Stimulated activated CD4-positive, alpha-beta T cell treated with anti-CD3 and anti-CD28 coated beads, TNF-alpha, amount 100 ng/mL, for 4 hours (primary cell): ENCODE data around the gene KIF3B.
"Not testable (repeated sequence)": the region's sequence is repeated elsewhere in the genome, so short reads cannot be mapped to it uniquely, and the experiment has no call there.

Source experiments
- DNase-seq, 3 experiments: peaks; one replicate each; pipeline ENCODE4 v3.0.0-alpha.2; 2020; ENCODE audit warnings: low read depth in 3 of 3

The KIF3B gene

DNA sequence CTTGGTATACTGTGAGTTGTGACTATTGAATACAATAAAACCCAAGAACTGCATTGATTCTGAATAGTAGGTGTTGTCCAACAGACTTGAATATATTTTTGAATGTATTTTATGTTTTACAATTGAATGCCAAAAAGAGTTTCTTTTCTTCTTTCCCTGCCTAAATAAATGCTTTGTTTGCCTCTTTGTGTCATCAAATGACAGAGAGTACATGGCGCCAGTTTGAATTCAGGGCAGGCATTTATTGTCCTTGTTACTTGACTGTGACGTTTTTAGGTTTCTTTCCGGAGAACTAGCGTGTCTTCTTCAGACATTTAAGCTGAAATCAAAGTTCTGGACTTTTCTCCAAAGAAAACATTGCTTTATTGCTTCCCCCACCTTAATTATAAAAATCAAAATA, 16.6 kb downstream of the KIF3B start:
- DNase-seq = no peak

DNA sequence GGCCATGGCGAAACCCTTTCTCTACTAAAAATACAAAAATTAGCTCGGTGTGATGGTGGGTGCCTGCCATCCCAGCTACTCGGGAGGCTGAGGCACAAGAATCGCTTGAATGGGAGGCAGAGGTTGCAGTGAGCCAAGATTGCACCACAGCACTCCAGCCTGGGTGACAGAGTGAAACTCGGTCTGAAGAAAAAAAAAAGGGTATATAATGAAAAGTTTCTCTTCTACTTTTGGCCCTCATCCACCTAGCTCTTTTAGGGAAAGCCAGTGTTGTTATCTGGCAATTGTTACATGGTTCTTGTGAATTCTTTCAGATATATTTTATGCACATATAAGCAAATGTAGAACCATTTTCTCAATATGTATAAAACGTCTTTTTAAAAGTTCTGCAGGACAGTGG, 19.0 kb downstream of the KIF3B start:
- no peak for DNase-seq

DNA sequence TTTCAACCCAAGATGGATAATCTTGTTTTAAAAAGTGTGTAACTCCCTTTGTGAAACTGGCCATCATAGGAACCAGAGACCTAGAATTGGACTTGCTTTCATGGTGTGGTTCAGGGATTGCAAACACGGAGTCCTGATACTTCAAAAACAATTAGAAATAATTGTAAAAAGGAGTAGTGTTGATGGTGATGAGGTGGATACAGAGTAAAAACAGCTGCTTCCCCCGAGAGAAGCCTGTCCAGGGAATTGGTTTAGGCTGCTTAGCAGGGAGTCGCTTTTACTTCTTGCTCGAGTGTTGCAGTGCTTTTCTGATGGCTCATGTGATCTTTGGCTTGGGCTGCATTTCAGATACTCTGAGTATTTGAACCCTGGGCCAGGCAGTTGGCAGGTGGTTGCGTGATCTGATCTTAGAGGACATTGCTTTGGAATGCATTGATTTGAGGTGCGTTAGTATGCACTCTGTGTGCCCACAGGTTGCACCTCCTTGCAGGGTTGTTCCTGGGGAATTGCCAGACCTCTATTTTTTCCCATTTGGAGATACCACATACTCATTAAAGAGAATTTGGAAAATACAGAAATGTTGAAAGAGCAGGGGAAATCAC, 19.5 kb downstream of the KIF3B start:
- no peak for DNase-seq

DNA sequence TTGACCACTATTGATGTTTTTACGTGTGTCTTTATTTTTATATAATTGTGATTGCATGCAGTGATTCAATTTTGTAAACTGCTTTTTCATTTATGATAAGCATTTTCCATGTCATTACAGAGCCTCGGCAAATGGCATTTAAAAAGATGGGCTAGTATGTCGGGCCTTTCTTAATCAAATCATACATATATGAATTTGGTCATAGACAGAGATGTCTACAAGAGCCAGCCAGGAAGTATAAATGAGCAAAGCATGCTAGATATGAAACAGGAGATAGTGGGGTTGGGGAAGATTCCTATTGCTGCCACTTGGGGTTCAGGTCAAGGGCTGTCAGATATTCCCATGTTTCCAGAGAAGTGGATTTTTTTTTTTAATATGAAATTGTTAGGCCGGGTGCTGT, 20.0 kb downstream of the KIF3B start:
- no peak for DNase-seq

DNA sequence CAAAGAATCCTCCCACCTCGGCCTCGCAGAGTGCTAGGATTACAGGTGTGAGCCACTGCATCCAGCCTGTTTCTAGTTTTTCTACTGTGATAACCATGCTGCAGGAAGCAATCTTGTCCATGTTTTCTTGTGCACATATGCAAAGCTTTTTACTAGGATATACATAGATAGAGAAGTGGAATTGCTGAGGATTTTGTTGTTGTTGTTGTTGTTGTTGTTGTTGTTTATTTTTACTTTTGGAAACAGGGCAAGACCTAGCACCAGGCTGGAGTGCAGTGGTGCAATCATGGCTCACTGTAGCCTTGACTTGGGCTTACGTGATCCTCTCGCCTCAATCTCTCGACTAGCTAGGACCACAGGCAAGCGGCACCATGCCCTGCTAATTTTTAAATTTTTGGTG, 23.2 kb downstream of the KIF3B start:
- DNase-seq = no peak

DNA sequence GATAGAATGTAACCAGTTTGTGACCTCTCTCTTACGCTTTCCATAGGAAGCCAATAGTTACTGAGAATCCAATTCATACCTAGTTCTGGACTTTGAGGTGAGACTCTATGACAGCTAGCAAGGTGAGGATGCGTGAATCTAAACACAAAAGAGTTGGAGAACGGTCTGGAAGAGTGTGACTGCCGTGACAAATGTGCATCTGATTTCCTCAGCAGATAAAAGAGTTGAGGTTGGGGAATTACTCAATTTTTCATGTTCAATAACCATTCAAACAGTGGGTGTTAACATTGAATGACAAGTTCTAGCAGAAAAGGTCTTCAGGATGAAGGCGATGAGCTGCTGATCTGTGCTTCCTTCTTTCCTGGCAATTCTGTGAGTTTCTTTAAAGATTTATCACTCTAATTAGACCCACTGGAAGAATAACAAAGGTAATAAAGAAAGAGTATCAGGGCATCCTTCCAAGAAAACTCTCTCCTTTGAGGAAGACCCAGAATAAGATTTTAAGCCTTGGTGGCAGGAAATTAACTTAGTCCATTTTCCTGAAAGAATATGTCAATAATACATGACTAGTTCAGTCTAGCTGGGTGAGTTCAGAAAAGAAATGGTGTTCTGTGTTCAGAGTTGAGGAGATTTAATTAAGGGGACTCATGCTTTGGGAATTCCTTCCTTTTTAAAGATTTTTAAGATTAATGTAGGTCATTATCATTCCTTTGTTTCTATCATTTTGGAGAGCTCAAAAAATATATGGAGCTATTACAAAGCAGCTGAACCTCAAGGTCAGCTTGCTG, 24.5 kb downstream of the KIF3B start:
- no peak for DNase-seq

DNA sequence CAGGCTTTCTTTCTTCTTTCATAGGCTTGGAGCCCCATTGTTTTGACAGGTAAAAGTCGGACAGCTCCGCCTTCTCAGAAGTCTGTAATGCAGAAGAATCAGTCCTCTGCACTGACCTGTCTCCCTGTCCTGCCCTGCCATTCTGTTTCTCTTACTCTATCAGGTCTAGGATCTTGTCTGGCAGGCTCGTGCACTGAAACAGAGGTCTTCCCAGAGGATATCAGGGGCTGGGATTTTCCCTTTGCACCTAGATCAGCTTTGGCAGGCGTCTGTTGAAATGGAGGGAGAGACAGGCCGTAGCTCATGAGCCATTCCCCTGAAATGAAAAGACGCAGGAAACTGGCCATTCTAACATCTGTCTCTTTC, 25.0 kb downstream of the KIF3B start:
- no peak for DNase-seq

DNA sequence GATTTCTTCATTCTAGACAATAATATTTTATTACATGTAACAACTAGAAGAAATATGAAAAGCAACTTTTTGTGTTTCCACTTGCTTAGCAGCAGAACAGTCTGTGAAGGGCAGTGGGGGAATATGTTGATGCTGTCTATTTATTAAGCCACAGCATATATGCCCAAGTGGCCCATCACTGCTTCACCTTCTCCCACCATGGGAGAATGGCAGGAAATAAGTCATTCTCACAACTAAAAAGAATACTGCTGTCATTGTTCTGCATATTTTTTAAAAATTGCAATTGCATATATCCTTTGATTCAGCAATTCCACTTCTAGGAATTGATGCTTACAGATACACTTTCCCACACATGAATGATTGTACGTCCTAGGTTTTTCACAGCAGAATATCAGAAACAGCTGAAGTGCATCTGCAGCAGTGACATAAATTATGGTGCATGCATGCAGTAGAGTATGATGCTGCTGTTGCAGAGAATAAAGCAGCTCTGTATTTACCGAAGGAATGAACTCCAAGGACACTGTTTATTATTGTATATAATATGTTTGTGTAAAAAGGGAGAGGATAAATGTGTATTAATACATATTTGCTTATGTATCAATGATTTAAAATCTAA, 26.8 kb downstream of the KIF3B start:
- DNase-seq = no peak

DNA sequence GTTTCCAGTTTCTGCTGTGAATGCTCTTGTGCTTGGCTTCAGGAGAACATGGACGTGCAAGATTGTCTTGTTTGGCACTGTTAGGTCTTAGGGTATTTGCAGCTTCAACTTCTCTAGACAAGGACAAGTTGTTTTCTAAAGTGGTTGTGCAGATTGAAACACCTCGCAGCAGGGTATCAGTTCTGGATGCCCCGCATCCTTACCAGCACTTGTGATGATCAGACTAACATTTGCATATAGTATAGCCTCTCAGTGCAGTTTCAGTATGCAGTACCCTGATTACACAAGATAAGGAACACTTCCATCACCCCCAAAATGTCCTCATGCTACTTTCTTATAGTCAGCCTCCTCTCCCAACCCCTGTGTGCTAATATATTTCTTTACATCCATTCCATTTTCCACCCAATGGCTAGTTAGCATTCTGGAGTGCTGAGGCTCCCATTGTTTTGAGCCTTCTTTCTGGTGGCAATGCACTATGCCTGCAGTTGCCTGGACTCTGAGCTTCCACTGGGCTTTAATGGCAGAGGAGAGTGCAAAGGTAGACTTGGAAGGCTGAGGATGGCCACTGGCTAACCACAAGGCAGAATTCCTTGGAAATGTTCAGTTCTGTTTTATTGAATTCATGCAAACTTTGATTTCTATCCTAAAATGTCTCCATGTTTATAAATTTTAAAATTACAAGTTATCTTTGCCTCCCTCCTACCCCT, 35.4 kb downstream of the KIF3B start:
- no peak for DNase-seq

DNA sequence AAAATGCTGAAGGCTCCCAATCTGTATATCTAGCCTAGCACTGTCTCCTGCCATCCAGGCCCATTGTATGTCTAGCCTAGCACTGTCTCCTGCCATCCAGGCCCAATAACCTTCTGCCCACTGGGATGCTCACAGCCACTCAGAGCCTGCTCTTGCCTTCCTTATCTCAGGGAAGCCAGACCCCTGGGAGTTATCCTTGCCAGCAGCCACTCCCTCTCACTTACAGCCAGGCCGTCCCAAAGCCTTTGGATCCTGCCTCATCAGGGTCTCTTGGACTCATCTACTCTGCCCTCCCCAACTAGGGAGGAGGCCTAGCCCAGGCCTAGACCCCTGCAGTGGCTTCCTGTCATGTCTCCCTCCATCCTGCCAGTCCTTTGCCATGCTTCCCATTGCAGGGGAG, 37.3 kb downstream of the KIF3B start:
- DNase-seq = no peak

DNA sequence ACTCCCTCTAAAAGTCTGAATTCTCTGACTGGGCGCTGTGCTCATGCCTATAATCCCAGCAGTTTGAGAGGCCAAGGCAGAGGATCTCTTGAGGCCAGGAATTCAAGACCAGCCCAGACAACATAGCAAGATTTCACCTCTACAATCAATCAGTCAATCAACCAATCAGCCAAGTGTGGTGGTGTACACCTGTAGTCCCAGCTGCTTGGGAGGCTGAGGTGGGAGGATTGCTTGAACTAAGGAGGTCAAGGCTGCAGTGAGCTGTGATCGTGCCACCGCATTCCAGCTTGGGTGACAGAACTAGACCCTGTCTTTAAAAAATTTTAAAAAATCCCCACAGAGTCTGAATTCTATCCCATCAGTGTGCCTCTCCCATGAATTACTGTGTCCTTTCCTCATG, 37.9 kb downstream of the KIF3B start:
- no peak for DNase-seq

DNA sequence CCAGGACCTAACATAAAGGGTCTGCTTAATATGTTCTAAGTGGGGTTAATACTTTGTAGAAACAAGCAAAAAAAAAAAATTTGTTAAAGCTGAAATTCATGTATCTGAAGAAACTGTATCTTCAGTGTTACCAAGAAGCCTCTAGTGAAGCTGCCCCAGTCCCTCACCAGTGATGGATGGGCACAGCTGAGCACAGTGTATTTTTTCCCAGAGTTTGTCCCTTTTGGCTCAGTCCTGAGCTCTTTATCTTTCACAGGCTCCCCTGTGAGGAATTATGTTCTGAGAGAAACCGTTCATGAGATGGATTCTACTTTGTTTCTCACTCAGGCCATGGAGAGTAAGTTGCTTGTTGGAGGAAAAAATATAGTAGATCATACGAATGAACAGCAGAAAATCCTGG, 38.4 kb downstream of the KIF3B start:
- no peak for DNase-seq

DNA sequence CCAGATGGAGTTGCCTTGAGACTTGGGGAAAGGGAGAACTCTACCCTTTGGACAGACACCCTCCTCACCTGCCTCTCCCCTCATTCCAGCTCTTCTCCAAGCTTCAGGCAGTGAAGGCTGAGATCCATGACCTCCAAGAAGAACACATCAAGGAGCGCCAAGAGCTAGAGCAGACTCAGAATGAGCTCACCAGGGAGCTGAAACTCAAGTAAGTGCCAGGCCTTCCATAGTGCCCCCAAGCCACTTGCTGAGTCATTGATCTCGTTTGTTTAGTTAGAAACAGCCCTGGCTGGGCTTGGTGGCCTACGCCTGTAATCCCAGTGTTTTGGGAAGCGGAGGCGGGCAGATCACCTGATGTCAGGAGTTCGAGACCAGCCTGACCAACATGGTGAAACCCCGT, 39.2 kb downstream of the KIF3B start:
- DNase-seq = no peak

DNA sequence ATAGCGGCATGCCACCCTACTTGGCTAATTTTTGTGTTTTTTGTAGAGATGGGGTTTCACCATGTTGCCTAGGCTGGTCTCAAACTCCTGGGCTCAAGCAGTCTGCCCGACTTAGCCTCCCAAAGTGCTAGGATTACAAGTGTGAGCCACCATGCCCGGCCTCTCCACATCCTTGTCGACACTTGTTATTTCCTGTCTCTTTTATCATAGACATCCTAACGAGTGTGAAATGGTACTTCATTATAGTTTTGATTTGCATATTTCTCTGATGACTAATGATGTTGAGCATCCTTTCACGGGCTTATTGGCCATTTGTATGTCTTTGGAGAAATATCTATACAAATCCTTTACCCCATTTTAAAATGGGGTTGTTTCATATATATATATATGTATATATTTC, 41.6 kb downstream of the KIF3B start:
- no peak for DNase-seq

DNA sequence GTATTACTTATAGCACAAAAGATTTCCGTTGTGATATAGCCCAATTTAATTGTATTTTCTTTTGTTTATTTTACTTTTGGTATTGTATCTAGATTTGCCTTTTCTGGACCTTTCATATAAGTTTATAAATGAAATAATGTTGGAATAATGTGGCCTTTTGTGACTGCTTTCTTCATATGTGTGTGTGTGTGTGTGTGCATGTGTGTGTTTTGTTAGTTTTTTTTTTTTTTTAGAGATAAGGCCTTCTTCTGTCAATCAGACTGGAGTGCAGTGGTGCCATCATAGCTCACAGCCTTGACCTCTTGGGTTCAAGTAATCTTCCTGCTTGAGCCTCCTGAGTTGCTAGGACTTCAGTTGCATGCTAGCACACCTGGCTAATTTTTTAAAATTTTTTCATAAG, 42.9 kb downstream of the KIF3B start:
- DNase-seq = no peak

DNA sequence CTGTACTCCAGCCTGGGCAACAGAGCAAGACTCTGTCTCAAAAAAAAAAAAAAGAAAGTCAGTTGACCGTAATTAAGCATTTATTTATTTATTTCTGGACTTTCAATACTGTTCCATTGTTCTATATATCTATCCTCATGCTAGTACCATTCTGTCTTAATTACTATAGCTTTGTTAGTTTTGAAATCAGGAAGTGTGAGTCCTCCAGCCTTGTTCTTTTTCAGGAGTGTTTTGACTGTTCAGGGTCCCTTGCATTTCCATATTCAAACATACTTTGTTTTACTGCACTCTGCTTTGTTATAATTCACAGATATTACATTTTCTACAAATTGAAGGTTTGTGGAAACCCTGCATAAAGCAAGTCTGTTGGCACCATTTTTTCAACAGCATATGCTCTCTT, 43.9 kb downstream of the KIF3B start:
- no peak for DNase-seq

DNA sequence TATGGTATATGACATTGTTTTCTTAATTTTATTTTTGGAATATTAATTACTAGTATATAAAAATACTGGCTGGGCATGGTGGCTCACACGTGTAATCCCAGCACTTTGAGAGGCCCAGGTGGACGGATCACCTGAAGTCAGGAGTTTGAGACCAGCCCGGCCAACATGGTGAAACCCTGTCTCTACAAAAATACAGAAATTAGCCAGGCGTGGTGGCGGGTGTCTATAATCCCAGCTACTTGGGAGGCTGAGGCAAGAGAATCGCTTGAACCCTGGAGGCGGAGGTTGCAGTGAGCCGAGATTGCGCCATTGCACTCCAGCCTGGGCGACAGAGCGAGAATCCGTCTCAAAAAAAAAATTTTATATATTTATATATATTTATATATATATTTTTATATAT, 44.8 kb downstream of the KIF3B start:
- DNase-seq = not testable (repeated sequence)

DNA sequence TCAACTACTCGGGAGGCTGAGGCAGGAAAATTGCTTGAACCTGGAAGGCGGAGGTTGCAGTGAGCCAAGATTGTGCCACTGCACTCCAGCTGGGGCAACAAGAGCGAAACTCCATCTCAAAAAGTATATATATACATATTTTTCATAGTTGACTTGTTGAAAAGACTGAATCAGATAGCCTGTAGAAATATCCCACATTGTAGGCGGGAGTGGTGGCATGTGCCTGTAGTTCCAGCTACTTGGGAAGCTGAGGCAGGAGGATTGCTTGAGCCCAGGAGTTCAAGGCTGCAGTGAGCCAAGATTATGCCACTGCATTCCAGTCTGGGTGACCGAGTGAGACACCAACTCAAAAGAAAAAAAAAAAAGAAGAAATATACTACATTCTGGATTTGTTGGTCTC, 46.3 kb downstream of the KIF3B start:
- DNase-seq = not testable (repeated sequence)

DNA sequence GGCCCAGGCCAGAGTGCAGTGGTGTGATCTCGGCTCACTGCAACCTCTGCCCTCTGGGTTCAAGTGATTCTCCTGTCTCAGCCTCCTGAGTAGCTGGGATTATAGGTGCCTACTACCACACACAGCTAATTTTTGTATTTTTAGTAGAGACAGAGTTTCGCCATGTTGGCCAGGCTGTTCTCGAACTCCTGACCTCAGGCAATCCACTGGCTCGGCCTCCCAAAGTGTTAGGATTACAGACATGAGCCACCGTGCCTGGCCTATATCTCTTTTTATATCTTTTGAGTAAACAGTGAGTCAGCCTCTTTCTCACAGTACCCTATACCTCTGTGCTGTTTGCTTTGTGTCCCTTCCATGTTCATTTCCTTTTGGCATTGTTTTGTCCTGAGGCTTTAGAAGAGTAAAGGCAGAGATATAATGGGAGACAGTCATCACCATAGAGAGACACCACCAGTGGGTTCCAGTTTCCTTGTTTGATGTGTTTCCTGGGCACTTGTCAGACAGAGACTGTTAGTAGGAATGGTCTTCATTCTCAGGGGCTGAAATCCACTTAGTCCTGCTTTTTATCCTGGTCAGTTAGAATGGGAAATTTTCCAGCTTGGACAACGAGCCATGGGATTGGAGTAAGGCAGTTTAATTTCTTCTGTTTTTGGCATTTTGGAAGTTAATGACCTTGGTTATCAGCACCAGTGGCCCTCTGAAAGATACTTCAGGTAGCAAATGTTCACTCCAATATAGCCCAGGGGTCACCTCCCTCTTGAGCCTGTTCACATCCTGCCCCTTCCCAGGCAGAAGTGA, 48.5 kb downstream of the KIF3B start:
- DNase-seq = no peak

DNA sequence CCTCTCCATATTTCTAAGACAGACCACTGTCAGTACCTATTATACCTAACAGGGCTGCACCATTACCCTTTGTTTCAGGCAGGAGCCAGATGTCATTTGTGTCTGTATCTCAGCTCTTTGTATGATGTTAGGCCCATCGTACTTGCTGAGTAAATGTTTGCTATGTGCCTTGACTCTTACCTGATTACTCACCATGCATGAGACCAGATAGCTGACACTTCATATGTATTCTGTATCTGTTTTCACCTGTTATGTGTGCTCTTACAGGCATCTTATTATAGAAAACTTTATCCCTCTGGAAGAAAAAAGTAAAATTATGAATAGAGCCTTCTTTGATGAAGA, 49.0 kb downstream of the KIF3B start:
- no peak for DNase-seq

DNA sequence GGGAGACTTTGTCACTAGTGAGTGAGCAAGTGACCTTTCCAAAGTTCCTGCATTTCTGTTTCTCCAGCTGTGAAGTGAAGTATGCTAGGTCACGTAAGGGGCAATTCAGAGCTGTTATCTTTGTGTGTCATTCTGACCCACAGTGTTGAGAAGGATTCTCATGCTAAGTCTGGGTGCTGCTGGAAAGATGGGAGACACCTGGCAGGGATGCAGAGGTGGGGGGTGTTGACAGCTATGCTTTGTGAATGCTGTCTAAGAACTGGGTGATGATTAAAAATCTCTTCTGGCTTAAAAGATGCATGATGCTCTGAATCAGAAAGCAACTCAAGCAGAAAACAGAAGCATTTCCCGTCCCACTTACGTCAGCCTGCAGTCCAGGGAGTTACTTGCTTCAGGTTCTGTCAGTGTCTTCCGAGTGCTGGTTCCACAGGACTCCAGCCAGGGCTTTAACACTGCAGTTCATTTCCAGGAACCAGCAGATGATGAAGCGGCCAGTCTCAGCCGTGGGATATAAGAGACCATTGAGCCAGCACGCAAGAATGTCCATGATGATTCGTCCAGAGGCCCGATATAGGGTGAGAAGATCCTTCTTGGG, 49.7 kb downstream of the KIF3B start:
- DNase-seq = no peak
